ENCODE measurements around the gene LARGE1.
A peak's percentile ranks its signal among the peaks of the same experiment; 100 is the strongest.

Gene LARGE1

DNA sequence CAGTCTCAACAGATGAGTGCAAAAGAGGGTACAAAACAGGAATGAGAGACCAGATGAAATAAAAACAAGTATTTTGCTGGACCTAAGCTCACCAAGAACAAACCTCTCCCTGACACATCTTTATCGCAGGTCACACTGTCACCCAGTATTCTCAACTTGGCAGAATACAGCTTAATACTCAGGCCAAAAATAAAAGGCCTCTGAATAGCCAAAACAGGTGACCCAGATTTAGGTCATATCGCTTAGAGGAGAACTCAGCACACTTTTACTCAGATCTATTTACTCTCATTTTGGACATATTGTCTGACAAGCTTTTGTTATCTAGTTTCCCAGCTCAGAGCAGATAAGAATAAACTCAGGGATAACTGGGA, 645.2 kb downstream of the LARGE1 start:
- DNase-seq: no peak

DNA sequence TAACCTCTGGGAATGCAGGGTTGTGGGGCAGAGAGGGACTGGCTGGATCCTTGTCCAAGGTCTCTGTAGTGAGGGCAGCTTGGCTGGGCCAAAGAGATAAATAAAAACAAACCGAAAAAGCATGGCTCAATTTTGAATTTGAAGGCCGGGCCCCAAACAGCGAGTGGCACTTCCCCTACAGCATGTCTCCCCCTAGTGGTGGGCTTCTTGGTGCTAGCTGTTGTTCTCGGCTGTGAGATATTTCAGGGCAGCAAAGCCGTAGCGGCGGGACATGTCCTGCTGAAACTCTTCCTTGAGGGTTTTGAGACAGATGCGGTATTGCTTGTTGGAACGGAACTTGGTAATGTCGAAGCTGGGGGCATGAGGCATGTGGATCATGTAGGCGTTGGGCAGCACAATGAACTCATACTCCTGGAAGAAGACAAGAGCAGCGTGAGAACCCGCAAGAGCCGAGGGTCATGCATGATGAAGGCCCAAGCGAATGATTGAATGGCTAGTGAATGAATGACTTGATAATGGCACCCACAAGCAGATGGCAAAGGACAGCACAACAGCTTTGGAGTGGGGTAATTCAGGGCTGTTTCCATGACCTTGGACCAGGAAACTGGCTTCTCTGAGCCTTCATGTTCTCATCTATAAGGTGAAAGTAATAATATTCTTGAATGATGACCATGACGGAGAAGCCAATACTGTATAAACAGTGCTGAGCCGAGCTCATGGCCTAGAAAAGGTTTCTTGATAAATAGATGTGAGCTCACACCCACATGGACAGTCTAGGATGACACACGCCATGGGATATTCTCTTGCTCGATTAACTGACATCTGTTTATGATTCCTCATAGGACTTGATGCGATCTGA, 645.8 kb downstream of the LARGE1 start:
- DNase-seq: peak; percentile 13 to 21

- no peak for DNase-seq
Measured at GRCh38 chr22:33272871-33273270, 647.4 kb downstream of the LARGE1 start.

- no peak for DNase-seq
Measured at GRCh38 chr22:33272180-33272579, 648.1 kb downstream of the LARGE1 start.

DNA sequence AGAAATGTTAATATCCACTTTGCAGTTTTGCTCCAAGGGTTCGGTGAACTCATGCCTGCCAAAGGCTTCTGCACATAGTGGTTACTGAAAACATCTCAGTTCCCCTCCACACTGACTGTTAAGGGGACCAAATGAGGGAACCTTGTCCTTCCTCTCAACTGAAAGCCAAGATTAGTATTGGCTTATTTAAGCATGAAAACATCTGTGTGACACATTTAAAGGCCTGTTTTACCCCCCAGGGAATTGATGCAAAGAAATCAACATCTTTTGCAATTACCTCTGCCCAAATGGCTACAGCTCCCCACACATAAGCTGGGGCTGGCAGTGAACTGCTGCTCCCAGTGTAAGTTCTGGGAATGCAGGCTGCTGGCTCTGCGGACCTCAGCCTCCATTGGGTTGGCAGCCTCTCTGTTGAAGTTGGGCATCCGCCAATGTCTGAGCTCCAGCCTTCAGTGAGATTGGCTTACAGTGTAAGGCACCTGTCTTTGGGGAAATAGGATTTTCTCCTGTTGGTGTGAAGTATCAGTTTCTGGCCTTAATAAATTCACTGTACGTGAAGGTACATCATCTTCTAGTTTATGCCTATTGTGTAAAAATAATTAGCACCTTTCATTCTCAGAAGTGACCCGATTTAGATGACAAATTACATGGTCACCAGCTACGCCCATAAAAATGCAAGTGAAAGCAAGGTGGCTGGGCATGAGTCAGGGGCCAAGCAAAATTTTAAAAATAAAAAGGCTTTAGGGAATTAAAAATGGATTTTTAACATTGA, 648.7 kb downstream of the LARGE1 start:
- DNase-seq: no peak

DNA sequence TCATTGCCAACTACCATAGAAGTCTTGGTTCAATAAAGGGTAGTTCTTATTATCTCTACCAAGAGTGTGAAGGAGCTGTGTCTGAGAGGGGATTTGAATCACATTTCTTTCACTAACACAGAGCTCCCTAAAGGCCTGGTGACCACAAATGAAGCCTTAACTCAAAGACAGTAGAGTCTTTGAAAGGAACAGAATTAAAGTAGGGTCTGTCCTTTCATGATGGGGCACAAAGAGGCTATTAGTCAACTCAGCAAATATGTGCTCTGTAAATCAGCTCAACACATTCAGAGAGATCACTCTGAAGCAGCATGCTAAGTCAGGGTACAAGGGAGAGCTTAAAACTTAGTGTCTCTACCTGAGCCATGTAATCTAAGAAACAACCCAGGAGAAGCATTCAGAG, 649.7 kb downstream of the LARGE1 start:
- no peak for DNase-seq

DNA sequence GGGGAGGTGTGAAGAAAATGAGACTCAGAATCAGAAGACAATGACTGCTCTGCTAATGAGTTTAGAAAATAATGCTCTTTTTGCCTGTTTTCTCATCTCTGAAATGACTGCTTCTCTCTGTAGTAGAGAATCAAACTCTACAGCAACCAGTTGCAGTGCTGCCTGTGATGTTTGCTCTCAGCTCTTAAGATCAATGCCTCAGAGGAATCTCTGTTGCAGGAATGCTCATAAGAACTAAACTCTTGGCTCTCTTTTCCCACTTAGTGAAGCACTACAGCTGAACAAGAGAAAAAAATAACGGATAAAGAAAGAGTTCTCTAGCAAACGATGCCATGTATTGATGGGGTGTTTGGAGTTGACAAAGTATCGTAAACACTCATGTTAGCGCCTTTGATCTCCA, 658.6 kb downstream of the LARGE1 start:
- DNase-seq: no peak

DNA sequence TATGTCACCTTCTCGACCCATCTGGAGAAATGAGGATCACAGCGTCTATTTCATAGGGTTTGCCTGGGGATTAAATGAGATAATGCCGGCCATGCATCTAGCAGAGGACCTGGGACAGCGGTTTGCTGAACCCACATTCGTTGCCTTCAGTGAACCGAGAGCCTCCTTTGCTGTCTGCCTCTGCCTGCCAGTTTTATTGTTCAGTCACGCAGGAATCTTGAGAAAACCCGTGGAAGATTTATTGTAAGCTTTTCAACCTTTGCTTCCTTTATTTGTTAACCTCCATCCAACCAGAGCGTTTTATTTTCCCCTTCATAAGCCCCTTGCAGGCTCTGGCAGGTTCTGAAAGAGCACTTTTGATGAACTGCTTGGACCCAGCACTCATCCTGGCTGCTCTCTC, 659.8 kb downstream of the LARGE1 start:
- DNase-seq: no peak

- DNase-seq: no peak
Measured at GRCh38 chr22:33255791-33256190, 664.5 kb downstream of the LARGE1 start.

DNA sequence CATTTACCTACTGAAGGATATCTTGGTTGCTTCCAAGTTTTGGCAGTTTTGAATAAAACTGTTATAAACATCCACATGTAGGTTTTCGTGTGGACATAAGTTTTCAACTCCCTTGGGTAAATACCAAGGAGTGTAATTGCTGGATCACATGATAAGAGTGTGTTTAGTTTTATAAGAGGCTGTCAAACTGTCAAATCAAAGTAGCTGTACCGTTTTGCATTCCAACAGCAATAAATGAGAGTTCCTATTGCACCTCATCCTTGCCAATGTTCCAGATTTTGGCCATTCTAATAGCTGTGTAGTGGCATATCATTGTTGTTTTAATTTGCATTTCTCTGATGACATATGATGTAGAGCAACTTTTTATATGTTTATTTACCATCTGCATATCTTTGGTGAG, 671.3 kb downstream of the LARGE1 start:
- DNase-seq: no peak

DNA sequence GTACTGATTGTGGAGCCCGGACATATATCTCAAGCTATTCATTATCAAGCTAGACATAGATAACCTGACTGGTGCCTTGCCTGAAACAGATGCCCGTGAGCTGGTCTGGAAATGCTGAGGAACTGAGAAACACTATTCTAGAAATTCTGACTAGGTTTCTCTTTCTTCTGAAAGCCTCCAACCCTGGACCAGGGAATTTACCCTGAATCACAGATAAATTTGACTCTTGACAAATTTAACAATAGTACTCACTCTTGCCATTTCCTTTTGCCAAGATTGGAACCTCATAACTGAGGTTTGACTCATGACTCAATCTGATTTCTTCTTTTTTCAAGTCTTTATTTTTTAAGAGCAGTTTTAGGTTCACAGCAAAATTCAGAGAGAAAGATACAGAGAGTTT, 672.5 kb downstream of the LARGE1 start:
- DNase-seq: no peak

DNA sequence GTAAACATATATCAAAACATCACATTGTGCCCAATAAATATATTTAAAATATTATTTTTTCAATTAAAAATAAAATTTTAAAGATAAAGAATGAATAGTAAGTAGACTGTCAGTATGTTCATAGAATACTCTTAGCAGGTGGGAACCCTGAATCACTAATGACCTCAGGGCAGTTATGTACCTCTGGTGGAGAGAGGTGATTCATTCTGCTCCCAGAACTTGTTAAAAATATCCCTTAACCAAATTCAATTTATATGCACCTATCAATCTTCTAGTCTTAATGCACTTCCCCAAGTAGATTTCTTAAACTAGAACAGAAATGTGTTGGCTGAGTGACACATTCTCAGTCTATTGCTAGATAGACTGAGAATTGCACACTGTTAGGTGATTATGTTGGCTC, 678.2 kb downstream of the LARGE1 start:
- DNase-seq: no peak

DNA sequence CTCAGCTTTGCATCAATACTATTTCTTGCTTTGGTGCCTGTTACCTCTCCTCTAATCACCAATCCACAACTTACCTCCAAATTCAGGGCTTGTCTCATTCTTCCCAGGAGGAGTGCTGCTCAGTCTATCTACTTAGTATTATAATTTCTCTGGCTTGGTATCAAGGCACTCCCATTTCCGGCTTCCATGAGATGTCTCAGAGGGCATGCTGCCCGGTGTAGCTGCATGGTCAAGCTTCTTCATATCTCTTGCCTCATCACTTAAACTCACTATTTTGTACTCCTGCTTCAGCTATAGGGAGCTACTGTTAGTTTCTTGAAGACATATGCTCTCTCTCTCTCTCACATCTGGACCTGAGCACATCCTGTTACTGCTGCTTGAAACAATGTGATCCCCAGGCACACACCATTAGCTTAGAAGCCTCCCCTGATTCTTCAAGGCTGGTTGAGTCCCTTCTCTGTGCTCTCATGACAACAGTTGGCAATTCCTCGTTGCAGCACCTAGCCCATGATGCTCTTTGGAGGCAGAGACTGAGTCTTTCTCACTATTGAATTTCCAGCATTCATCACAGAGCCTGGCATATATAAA, 679.3 kb downstream of the LARGE1 start:
- no peak for DNase-seq

DNA sequence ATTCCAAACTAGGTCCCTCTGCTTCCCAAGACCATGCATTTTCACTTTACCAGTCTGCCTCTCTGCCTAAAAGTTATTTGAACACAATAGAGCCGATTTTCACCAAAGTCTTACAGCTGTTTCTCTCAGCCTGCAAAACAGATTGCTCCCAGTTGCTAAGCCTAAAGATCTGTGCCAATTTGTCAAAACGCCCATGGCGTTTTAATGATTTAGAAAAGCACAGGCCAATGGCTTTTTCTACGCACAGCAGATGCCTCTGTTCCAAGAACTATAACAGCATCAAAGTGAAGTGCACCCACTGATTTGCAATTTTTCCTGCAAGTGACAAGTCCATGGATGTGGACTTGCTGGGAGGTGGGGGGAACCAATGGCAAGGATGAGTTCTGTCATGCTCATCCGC, 688.2 kb downstream of the LARGE1 start:
- no peak for DNase-seq

GRCh38 chr22:33227791-33228190, 692.5 kb downstream of the LARGE1 start:
- no peak for DNase-seq

DNA sequence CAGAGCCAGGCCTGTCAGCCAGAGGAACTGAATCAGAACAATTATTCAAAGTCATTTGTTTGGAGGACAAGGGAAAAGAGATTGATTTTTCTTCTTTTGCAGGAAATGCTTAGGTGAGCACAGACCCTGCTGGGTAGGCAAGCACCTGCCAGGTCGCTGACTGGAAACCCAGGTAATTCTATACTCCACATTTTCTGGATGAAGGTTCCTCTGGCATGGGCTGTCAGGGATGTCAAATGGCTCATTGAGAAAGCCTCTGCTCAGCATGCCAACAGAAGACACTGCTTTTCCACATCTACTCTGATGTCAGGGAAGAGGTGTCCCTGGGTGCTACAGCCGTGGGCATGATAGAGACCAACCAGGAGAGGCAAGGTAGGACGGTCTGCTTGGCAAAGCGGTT, 695.4 kb downstream of the LARGE1 start:
- DNase-seq: no peak
